ENCODE measurements around the gene SPACA6.

- TF ChIP-seq CTCF (conservative IDR thresholded peaks at IDR 0.05) (no peak), EZH2 (IDR thresholded peaks at IDR 0.05; ENCODE audit: low read depth) (no peak)
Observed at GRCh38 chr19:51690454-51691073, 2.6 kb upstream of the SPACA6 start.

All from PC-9 (cell line).